ENCODE measurements around the gene HS1BP3. TPM values are rescaled to one million over a fixed set of nuclear protein-coding genes. Genes with fewer than 3 reads are reported as not detected.

HS1BP3 gene
- polyA plus RNA-seq, 4 donors = 15.9 to 22.5 (median 20.5) TPM

DNA sequence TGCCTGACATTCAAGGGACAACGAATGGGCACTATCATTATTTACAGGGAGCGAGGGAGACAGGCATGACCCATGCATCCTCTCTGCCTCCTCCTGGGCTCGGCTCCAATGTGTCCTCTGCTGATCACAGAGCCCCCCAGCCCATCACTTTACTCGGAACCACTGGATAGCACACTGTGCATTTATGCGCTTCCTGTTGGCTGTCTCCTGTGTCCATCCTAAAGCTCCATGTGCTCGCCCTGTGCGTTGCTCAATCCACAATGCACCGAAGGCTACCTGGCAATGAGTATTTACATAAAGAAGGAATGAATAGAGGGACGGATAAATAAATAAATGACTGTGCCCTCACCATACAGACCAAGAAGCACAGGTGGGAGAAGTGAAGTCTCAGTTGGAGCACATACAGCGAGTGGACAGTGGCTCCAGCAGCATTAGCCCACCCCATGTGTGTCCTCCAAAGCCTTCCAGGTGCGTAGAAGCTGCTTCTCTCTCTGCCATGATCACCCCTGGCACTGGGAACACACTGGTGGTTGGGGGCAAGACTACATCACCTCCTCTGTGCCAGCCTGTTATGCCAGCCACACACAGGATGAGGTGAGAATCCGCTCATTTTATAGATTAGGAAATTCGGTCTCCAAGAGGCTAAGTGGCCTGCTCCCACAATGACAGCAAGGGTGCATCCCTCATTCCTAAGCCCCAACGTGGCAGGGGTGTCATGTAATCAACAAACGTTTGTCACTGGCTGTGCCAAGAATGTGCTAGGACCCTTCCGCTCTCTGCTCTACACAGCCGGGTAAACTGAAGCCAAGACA lies 13.7 kb upstream of the HS1BP3 start:
- no peak for DNase-seq (ENCODE audit: low read depth in 4 of 4, low spot score in 2 of 4)

DNA sequence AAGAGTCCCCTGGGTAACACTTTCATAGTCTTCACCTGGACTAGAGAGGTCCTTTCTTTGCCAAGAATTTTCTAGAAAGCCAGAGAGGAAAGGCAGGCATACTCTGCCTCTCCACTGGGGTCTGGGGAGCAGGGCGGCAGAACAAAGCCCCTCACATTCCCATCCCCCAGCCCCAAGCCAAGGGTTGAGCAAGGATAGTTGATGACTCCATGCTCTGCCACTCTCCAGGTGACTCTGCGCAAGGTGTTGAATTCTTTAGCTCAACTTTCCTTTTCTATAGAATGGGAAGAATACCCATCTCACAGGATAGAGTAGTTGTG lies 13.1 kb upstream of the HS1BP3 start:
- DNase-seq (ENCODE audit: low read depth in 4 of 4, low spot score in 2 of 4) = no peak

DNA sequence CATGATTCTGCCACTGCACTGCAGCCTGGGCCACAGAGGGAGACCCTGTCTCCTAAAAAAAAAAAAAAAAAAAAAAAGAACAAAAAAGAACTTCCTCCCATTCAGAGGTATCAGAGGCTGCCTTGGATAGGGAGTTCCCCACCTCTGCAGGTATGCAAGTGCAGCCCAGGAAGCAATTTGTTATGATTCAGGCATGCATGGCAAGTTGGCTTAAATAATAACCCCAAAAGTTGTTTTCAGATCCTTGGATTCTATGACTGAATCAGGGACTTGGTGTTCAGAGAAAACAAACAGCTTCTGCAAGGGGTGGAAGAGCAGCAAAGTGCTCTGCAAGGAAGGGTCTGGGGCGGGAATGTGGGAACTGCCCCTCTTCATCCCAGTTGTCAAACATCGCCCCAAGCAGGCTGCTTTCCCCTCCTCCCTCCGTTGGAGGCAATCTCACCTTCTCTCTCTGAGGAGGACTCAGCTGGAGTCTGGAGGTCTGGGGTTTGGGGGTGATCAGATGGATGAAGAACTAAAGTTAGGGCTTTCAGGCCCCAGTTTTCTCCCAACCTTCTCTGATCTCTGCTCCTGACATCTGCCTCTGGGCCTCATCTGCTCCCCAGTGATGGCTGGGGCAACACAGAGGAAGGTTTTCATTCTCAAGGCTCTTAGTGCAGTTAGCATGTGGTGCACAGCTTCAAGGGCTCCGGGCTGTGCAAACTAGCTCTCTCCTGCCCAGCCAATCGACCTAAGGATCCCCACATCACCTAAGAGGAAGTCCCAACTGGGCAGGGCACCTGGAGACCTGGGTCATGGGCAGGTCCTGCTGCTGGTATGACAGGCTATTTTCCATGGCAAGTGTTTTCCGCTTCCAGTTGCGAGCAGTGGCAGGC lies 12.5 kb upstream of the HS1BP3 start:
- no peak for DNase-seq (ENCODE audit: low read depth in 4 of 4, low spot score in 2 of 4)

DNA sequence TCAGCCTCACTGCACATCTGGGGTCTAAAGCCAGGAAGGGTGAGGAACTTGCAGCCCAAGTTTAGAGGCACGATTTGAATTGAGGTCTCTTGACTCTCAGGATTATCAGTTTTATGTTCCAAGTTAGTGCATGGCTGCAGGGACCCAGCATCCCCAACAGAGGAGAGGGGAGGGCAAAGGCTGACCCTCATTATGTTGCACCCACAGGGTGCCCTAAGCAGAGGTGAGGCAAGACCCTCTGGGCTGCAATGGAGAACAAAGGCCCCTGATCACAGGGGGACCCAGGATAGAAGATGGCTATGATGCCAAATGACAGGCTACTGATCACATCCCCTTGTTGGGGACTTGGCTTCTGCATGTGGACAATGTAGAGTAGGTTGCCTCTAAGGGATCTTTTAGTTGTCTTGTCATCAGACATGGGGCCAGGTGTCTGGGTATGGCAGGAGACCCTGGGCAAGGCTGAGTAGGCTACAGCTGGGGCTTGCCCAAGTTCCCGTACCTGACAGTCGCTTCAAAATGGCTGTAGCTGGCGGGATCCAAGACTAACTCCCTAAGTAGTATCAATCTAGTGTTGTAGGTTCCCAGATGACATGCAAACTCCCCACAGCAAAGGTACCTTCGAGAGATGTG lies 11.5 kb upstream of the HS1BP3 start:
- no peak for DNase-seq (ENCODE audit: low read depth in 4 of 4, low spot score in 2 of 4)

DNA sequence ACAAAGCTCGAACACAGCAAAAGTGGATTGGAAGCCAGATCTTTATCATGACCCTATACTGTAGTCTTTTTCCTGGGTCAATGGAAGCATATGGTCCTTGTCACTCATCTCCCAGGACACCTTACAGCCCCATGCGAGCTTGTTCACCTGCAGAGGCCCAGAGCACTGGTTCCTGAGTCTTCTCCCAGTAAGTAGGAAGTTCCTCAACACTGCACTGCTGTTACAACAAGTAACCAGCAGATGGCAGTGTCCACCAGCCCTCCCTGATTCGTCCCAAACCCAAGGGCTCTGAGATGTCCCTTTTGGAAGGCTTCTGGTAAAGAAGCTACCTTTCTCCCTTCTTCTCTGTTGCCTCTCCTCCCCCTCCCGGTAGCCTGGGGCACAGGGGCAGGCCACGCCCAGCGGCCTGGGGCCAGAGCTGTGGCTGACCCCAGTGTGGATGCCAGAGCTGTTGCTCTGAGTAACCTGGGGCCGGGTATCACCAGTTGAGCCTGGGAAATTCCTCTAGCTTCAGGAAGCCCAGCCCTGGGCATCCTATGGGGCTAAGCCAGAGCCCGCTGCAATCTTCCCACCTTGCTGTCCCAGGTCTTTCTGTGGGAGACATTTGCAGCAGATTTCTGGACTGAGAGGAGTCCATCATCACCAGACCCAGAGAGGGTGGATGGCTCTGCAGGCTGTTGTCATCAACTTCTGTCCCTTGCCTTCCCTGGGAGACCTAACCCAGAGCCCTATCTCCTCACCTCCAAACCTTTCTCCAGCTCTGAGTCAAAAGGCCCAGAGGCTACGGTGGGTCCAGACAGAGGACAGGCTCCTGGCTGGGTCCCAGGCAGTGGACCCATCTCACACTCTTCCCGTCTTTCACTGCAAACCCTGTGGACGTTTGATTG lies 10.8 kb upstream of the HS1BP3 start:
- DNase-seq (ENCODE audit: low read depth in 4 of 4, low spot score in 2 of 4) = no peak

DNA sequence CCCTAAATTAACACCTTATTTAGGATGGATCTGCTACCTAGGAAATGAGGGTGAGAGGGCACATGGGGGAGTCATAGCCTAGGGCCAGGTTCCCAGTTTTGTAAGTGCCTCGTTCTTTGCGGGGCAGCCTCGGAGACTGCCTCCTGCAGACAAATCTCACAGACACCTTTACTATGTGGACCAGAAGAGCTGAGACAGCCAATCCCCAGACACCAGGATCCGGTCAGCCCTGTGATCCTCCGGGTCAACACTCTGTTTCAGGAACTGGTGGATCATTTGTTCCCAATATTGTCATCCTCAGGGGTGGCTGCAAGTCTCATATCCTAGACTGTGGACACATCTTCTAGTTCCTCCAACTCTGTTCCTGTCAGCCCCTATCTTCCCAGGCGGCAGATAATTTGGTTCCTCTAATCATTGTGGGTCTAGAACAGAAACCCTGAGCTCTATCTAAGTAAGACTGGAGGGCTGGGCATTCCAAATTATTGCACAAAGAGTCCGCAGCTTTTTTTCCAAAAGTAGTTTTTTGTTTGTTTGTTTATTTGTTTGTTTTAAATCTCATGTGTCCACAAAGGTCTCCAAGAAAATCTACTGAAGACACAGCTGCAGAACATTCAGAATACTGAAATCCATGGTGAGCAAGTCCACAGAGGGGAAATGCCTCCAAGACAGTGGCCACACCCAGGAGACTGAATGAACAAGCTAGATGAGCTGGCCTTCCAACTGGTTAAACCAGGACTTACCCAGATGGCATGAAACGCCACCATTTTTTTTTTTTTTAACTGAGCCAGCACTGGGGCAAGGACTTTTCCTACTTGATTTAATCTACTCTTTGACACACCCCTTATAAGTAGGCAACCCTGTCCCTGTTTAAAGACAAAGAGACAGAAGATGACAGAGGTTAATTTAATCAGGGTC lies 9.9 kb upstream of the HS1BP3 start:
- DNase-seq (ENCODE audit: low read depth in 4 of 4, low spot score in 2 of 4) = no peak

DNA sequence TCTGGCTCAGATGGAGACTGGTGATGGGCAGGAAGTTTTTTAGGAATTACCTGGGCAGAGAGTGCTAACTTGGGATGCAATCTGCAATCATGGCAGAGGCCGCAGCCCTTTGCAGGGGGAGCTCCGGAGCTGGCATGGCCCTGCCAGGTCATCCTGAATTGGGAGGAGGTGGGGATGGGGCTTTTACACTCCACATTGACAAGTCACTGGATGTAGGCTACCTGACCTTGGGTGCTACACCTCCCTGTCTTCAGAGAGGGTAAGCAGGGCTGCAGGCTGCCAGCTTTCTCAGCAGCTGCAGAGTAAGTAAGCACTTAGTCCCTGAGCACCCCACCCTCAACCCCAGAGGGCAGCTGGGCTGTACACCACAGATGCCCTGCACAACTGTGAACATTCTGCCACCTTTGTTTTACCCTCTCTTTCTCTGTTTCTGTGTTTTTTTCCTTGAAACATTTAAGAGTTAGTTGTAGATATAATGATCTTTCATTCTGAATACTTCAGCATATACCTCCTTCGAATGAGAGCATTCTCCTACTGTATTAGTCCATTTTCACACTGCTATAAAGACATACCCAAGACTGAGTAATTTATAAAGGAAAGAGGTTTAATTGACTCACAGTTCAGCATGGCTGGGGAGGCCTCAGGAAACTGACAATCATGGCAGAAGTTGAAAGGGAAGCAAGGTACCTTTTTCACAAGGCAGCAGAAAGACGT lies 6.8 kb upstream of the HS1BP3 start:
- DNase-seq (ENCODE audit: low read depth in 4 of 4, low spot score in 2 of 4) = no peak

DNA sequence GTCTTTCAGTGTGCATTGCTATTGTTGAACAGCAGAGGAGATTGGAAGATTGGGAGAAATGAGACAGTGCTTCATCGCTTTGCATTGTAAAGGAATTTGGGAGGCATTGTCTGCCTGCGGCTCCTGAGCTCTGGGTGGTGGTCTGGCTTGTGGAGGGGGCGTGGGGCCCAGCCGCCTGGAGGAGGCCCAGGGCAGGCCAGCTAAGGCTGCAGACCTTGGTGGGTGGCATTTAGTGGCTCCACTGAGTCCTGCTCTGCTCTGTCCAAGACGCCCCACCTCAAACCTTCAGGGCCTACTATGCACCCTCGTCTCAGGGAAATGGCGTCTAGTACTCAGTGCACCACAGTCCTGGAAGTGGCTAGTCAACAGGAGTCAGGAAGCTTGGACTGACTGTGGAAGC lies 5.7 kb upstream of the HS1BP3 start:
- no peak for DNase-seq (ENCODE audit: low read depth in 4 of 4, low spot score in 2 of 4)

DNA sequence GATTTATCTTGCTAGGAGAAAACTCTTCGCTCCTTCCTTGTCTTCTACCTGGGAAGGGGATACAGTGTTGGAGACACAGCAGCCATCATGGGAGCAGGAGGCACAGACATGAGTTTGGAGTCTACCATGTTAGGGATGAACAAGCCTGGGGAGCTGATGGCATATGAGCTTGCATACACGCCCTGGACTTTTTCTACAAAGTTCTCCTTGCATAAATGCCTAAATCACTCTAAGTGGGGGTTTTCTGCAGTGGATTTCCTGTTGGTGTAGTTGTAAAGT lies 3.6 kb upstream of the HS1BP3 start:
- no peak for DNase-seq (ENCODE audit: low read depth in 4 of 4, low spot score in 2 of 4)

DNA sequence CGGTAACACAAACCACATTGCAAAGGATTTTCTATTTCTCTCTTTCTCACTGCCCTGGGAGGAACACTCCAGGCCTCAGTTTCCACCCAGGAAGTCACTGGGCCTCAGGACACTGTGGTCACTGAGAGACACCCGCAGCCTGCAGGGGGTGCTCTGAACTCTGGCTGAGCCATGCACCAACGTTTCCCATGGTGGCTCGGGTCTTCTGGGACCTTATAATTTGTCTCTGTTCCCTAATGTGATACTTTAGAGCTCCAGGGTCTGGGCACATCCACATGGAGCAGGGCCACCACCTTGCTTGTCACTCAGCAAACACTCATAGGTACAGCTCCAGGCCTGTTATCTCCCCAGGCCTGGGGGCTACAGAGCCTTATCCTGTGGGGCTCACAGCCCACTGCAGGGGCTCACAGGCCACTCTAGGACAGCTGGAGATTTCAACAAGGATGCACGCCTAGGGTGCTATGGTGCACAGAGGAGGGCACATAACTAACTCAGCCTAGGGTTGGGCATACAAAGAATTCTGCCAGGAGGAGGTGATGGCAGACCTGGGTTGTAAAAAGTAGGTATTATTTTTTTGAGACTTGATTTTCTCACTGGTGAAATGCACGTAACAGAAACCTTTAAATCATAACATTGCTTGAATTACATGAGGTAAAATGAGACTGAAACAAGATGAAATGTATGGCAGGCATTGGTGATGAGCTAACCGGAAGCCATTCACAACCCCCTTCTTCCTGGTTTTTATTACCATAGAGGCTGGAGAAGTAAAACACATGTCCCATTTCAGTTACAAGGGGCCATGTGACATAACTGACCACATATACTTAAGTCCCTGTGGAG lies 3.0 kb upstream of the HS1BP3 start:
- no peak for DNase-seq (ENCODE audit: low read depth in 4 of 4, low spot score in 2 of 4)

DNA sequence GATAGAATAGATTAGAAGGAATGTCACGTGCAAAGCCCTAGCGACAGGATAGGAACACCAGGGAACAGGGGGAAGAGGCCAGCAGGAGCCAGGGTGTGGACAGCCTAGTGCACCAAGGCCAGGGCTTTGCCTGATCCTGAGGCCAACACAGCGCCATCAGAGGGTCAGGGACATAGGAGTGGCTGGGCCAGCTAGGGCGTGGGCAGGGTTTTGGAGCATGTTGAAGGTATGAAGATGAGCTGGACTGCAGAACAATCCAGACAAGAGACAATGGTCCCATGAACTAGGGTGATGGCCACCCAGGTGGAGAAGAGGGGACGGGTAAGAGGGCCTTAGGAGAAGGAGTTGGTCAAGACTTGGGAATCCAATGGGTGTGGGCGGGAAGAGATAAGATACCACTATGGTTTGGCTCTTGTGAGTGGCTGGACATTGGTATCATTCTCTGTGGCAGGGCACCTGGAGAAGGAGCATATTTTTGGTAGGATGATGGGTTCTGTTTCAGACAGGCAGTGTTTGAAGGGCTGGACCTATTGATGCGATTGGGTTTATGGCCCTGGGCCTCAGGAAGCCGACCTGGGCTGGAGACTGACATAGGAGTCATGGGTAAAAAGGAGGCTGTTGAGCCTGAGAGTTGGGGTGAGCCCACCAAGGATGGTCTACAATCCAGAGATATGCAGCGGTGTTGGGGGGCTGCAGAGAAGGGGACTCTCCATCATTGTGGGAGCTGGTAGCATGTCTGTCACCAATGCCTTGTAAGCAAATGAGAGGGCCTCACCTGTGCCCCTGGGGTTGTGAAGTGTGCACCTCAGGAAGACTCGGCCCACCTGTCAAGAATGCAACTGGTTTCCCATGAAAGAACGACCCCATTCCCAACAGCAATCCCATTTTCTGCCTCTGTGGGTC lies 2.0 kb upstream of the HS1BP3 start:
- no peak for DNase-seq (ENCODE audit: low read depth in 4 of 4, low spot score in 2 of 4)

DNA sequence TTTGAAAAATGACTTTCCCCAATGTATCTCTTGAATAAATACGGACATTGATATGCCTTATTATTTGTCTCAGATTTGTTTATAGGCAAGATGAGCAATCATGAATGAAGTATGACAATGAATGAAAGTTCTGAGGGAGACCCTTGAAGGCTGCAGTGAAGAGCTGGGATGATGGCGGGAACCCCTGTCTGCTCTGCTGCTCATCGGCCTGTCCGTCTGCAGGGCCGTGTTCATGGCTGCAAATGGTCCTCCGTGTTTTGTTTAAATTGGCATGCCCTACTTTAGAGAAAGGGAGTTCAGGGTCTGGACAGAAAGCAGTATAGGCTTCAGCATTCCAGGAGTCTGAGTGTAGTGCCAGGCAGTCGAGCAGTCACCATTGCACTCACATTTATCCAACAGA lies 1.2 kb upstream of the HS1BP3 start:
- DNase-seq (ENCODE audit: low read depth in 4 of 4, low spot score in 2 of 4) = no peak

DNA sequence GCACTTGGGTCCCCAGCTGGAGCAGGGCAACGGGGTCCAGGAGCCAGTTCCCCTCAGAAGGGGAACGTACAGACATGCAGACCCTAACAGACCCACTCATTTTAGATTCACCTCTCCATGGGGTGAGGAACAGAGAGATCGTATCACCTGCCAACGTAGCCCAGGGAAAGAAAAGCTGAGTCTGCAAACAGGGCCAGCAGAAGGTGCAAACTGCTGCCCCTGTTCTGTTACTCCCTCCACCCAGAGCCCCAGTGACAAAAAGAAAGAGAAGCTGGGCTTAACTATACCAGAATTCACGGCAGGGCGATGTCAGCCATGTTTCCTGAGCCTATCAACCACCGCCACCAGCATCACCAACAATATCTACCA lies 817 bp upstream of the HS1BP3 start:
- DNase-seq (ENCODE audit: low read depth in 4 of 4, low spot score in 2 of 4) = no peak

DNA sequence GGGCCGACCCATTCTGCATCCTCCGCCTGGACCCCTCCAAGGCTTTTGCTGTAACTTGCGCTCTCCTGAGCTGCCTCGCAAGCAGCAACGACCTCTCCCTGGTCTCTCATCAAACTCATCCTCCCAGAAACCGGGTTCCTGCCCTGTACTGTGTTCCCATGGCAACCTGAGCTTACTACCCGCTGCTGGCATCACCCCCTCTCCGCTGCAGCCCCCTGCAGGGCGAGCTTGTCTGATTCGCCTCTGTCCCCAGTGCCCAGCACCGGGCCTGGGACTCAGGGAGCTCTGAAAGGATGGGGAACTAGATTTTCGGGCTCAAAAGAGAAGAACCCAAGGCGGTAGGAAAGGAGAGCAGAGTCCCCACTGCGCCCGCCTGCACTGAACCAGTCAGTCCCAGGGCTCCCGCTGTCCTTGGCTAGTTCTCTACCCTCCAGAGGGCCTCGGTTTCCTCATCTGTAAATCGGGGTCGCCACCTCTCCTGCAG lies 463 bp downstream of the HS1BP3 start:
- no peak for DNase-seq (ENCODE audit: low read depth in 4 of 4, low spot score in 2 of 4)

DNA sequence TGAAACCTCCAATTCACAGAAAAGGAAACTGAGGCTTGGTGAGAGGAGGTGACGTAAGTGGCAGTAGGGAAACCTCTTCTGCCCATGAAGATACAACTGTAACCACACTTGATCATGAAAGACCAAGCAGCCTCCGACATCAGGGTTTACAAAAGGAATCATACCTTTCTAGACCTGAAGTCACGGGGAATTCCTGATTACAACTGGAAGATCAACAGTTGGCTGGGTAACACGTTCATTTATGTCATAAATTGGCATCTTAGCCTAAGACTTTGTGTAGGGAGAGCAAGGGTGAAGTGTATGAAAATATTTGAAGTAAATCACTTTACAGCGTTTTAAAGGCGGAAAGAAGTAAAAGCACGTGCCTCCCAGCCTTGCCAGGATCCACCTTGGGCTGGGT lies 922 bp downstream of the HS1BP3 start:
- DNase-seq (ENCODE audit: low read depth in 4 of 4, low spot score in 2 of 4) = no peak

DNA sequence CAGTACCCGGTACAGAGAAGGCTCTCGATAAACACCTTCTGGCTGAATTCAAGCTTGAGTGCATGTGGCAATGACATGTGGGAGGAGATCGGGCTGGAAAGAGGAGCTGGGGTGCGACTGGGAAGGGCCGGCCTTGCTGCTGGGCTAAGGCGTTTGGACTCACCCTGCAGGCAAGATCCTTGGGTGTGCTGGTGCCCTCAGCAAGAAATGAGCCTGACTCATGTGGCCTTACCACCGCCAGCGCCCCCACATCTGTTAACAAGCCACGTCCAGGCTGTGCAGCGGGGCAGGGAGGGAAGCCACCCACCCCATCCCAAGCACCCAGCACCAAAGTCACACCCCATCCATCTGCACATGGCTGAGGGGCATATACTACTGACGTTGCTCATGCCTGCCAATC lies 1.3 kb downstream of the HS1BP3 start:
- DNase-seq (ENCODE audit: low read depth in 4 of 4, low spot score in 2 of 4) = no peak

DNA sequence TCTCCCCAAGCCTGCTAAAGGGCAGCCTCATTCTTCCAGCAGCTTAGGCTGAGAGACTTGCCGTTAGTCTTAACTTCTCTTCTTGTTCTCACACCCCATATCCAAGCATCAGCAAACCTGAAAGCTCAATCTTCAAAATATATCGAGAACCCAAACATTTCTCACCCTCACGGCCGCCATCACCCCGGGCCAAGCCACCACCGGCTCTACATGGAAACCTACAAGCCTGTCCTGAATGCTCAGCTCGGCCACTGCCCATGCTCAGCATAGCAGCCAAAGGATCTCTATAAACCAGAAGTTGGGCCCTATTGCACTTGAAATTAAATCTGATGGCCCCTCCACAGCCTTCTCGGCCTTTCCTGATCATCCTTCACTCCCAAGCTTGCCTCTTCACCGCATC lies 2.1 kb downstream of the HS1BP3 start:
- no peak for DNase-seq (ENCODE audit: low read depth in 4 of 4, low spot score in 2 of 4)

Measured in left renal cortex interstitium (tissue), 4 donors.